ENCODE results near the gene ETFA. TPM values are rescaled to one million over a fixed set of nuclear protein-coding genes. Genes with fewer than 3 reads are reported as not detected.

Gene ETFA
- total RNA-seq, 1 donor from 2014 or later, result 144 TPM

GRCh38 chr15:76176059-76176458 lies 135.2 kb downstream of the ETFA start:
- Mint-ChIP-seq H3K9me3 (no peaks in the 10 kb centered on the region), H3K4me1 (no peaks in the 10 kb centered on the region), H3K4me3 (no peak overlapping the region), H3K27ac (no peak overlapping the region), H3K27me3 (peaks cover 32% of the 10 kb centered on the region), H3K36me3 (ENCODE audit: low read depth) (no peaks in the 10 kb centered on the region)
- DNase-seq, result no peak
- intact Hi-C loops (cut with micrococcal nuclease), result no loop called here

GRCh38 chr15:76175442-76175841 lies 135.8 kb downstream of the ETFA start:
- Mint-ChIP-seq H3K4me3 (no peak overlapping the region), H3K9me3 (no peaks in the 10 kb centered on the region), H3K27ac (no peak overlapping the region), H3K27me3 (peaks cover 32% of the 10 kb centered on the region), H3K36me3 (ENCODE audit: low read depth) (no peaks in the 10 kb centered on the region), H3K4me1 (no peaks in the 10 kb centered on the region)
- intact Hi-C loops (cut with micrococcal nuclease), result no loop called here
- DNase-seq, result no peak

GRCh38 chr15:76174654-76175053 lies 136.6 kb downstream of the ETFA start:
- Mint-ChIP-seq H3K4me1 (no peaks in the 10 kb centered on the region), H3K9me3 (no peaks in the 10 kb centered on the region), H3K36me3 (ENCODE audit: low read depth) (no peaks in the 10 kb centered on the region), H3K4me3 (no peak overlapping the region), H3K27me3 (peaks cover 28% of the 10 kb centered on the region), H3K27ac (no peak overlapping the region)
- no peak for DNase-seq
- intact Hi-C loops (cut with micrococcal nuclease), result no loop called here

GRCh38 chr15:76173317-76173834 lies 137.9 kb downstream of the ETFA start:
- Mint-ChIP-seq H3K27ac (no peak overlapping the region), H3K9me3 (no peaks in the 10 kb centered on the region), H3K36me3 (ENCODE audit: low read depth) (no peaks in the 10 kb centered on the region), H3K27me3 (peaks cover 17% of the 10 kb centered on the region), H3K4me1 (no peaks in the 10 kb centered on the region), H3K4me3 (no peak overlapping the region)
- intact Hi-C loops (cut with micrococcal nuclease), result no loop called here
- no peak for DNase-seq

- H3K27me3 Mint-ChIP-seq, result peaks cover 11% of the 10 kb centered on the region
Observed at GRCh38 chr15:76172782-76173181, 138.5 kb downstream of the ETFA start.

GRCh38 chr15:76169911-76170800 lies 141.1 kb downstream of the ETFA start:
- Mint-ChIP-seq H3K27me3 (no peaks in the 10 kb centered on the region), H3K4me1 (no peaks in the 10 kb centered on the region), H3K9me3 (no peaks in the 10 kb centered on the region), H3K36me3 (ENCODE audit: low read depth) (no peaks in the 10 kb centered on the region), H3K27ac (no peak overlapping the region), H3K4me3 (no peak overlapping the region)
- DNase-seq, result no peak
- intact Hi-C loops (cut with micrococcal nuclease), result no loop called here

More at GRCh38 chr15:76172782-76173181, 138.5 kb downstream of the ETFA start:
- H3K27ac Mint-ChIP-seq, result no peak overlapping the region
- no peaks in the 10 kb centered on the region for H3K4me1 Mint-ChIP-seq
- H3K4me3 Mint-ChIP-seq, result no peak overlapping the region
- intact Hi-C loops (cut with micrococcal nuclease), result no loop called here
- H3K9me3 Mint-ChIP-seq, result no peaks in the 10 kb centered on the region
- DNase-seq, result no peak
- no peaks in the 10 kb centered on the region for H3K36me3 Mint-ChIP-seq (ENCODE audit: low read depth)

GRCh38 chr15:76169018-76169417 lies 142.3 kb downstream of the ETFA start:
- DNase-seq, result no peak
- Mint-ChIP-seq H3K27me3 (peaks cover 2% of the 10 kb centered on the region), H3K36me3 (ENCODE audit: low read depth) (no peaks in the 10 kb centered on the region), H3K9me3 (no peaks in the 10 kb centered on the region), H3K4me3 (no peak overlapping the region), H3K27ac (no peak overlapping the region), H3K4me1 (no peaks in the 10 kb centered on the region)
- intact Hi-C loops (cut with micrococcal nuclease), result no loop called here

GRCh38 chr15:76168237-76168984 lies 142.9 kb downstream of the ETFA start:
- DNase-seq, result no peak
- intact Hi-C loops (cut with micrococcal nuclease), result no loop called here

GRCh38 chr15:76165951-76166350 lies 145.3 kb downstream of the ETFA start:
- H3K4me3 Mint-ChIP-seq, result no peak overlapping the region

More at GRCh38 chr15:76168237-76168984, 142.9 kb downstream of the ETFA start:
- Mint-ChIP-seq H3K9me3 (no peaks in the 10 kb centered on the region), H3K27me3 (peaks cover 2% of the 10 kb centered on the region), H3K27ac (no peak overlapping the region), H3K36me3 (ENCODE audit: low read depth) (no peaks in the 10 kb centered on the region), H3K4me1 (no peaks in the 10 kb centered on the region), H3K4me3 (no peak overlapping the region)

More at GRCh38 chr15:76165951-76166350, 145.3 kb downstream of the ETFA start:
- Mint-ChIP-seq H3K27ac (no peak overlapping the region), H3K4me1 (no peaks in the 10 kb centered on the region), H3K36me3 (ENCODE audit: low read depth) (no peaks in the 10 kb centered on the region), H3K27me3 (peaks cover 2% of the 10 kb centered on the region), H3K9me3 (no peaks in the 10 kb centered on the region)
- intact Hi-C loops (cut with micrococcal nuclease), result no loop called here
- no peak for DNase-seq

Other genes with a start within 250 kb of the ETFA start
- 0.31 and 0.89 TPM in 2 replicates for gene ISL2, start 25.3 kb upstream of the ETFA start, total RNA-seq

All from activated CD4-positive, alpha-beta T cell treated with anti-CD3 and anti-CD28 coated beads, Interleukin-2, amount 10 ng/mL, durations not matched to agents 24 days and 14 days (primary cell).